GM10248 (cell line): ENCODE results near the gene CFAP46.
"Not testable (repeated sequence)": the region's sequence is repeated elsewhere in the genome, so short reads cannot be mapped to it uniquely, and the experiment has no call there.

Source experiments
- CTCF ChIA-PET: fragments of 300-600 bp; sonication (Branson Sonifier 250); formaldehyde crosslinking; extraction: SDS; loops from one replicate; lab custom pipeline; 2021; ENCODE audit warnings: antibody characterized with exemption; lab: Yijun Ruan, JAX
- POLR2A ChIA-PET: fragments of 350-650 bp; sonication (Branson Sonifier 250); formaldehyde crosslinking; extraction: SDS; loops from one replicate; lab custom pipeline; 2020; ENCODE audit warnings: antibody characterized with exemption; lab: Yijun Ruan, JAX
- DNase-seq: peaks from one replicate; pipeline ENCODE4 v3.0.0; 2012; ENCODE audit errors: extremely low spot score
- CTCF ChIP-seq: IDR thresholded peaks from 2 replicates; pipeline ENCODE4 v1.5.1; 2012; ENCODE audit warnings: mild to moderate bottlenecking, low read depth; ENCODE audit errors: extremely low read depth, missing control alignments, control extremely low read depth

The CFAP46 gene

GRCh38 chr10:132845780-132846595, 96.4 kb downstream of the CFAP46 start:
- no peak for DNase-seq
- TF ChIP-seq CTCF, result no peak
- CTCF ChIA-PET, result no interaction called here
- POLR2A ChIA-PET, result no interaction called here

DNA sequence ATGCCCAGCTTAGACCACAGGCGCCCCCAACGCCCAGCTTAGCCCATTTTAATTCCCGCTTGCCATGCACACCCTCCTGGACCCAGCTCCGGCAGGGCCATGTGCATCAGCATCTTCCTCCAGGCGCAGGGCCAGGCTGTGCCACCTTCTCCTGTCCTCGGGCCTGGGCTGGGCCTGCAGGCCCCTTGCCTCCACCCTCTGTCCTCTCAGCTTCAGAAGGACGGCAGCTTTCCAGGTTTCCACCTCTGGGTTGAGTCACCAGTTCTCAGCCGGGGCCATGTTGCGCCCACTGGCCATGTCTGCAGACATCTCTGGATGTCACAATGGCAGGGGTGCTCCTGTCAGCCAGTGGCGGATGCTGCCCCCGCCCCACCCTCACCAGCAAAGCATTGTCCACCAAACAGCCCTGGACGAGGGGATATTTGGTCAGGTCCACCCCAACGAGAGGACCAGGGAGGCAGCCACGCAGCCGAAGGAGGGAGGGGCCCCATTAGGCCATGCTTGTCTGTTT, 97.3 kb downstream of the CFAP46 start:
- ChIA-PET POLR2A (no interaction called here), CTCF (no interaction called here)
- no peak for DNase-seq
- TF ChIP-seq CTCF, result no peak

GRCh38 chr10:132844069-132844809, 98.1 kb downstream of the CFAP46 start:
- no peak for DNase-seq
- POLR2A ChIA-PET, result no interaction called here
- no peak for TF ChIP-seq CTCF
- CTCF ChIA-PET, result no interaction called here

GRCh38 chr10:132843276-132843675, 99.1 kb downstream of the CFAP46 start:
- CTCF ChIA-PET, DNase-seq, POLR2A ChIA-PET: not testable (repeated sequence)

DNA sequence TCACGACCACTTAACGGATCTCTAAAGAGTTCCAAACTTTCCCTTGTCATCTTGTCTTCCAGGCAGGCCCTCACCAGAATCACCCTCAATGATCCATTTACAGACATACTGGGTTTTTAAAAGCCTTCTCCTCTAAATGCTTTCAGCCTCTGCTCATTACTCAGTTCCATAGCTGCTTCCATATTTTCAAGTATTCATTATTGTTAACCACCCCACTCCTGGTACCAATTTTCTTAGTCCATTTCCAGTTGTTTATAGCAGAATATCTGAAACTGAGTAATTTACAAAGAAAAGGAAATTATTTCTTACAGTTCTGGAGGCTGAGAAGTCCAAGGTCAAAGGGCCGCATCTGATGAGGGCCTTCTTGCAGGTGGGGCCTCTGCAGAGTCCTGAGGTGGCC, 100.0 kb downstream of the CFAP46 start:
- CTCF ChIA-PET, result no interaction called here
- DNase-seq, result no peak
- POLR2A ChIA-PET, result no interaction called here
- no peak for TF ChIP-seq CTCF

GRCh38 chr10:132841615-132841975, 100.8 kb downstream of the CFAP46 start:
- TF ChIP-seq CTCF, result no peak

More at GRCh38 chr10:132841615-132841975, 100.8 kb downstream of the CFAP46 start:
- no peak for DNase-seq
- ChIA-PET POLR2A (no interaction called here), CTCF (no interaction called here)
